T-helper 1 cell treated with Interleukin-12 subunit alpha and Interleukin-12 subunit beta and Interleukin-4 antibody, amounts not matched to agents 30 μg/mL and 1 μg/mL, for 36 hours (primary cell): ENCODE results near the gene RIPOR2.

ENCODE experiments used
- H3K27ac Mint-ChIP-seq: one replicate; pipeline ENCODE4 v1.8.0; 2021; ENCODE audit warnings: mild to moderate bottlenecking, mixed read lengths
- H3K27me3 Mint-ChIP-seq: one replicate; pipeline ENCODE4 v1.8.0; 2021; ENCODE audit warnings: low read depth, mixed read lengths
- H3K36me3 Mint-ChIP-seq: one replicate; pipeline ENCODE4 v1.8.0; 2021; ENCODE audit warnings: low read depth, mixed read lengths
- H3K4me1 Mint-ChIP-seq: one replicate; pipeline ENCODE4 v1.8.0; 2021; ENCODE audit warnings: low read depth, mixed read lengths
- H3K4me3 Mint-ChIP-seq: one replicate; pipeline ENCODE4 v1.8.0; 2021; ENCODE audit warnings: mild to moderate bottlenecking, moderate library complexity, mixed read lengths
- H3K9me3 Mint-ChIP-seq: one replicate; pipeline ENCODE4 v1.8.0; 2021; ENCODE audit warnings: mixed read lengths

Gene RIPOR2

GRCh38 chr6:24935366-24936152, at the start of gene RIPOR2:
Gene RIPOR2 (minus strand): TSS chr6:24935960. CDS start chr6:24935898, 62 bp downstream.
- Mint-ChIP-seq H3K27ac (peak within 1 kb of the TSS; percentile 92), H3K4me3 (peak within 1 kb of the TSS; percentile 100), H3K4me1 (peaks cover 60% of the 10 kb centered on the region), H3K36me3 (peaks cover 60% of the 10 kb centered on the region), H3K9me3 (no peaks in the 10 kb centered on the region), H3K27me3 (no peaks in the 10 kb centered on the region)

- Mint-ChIP-seq H3K9me3 (peaks cover 17% of the 10 kb centered on the region), H3K27me3 (no peaks in the 10 kb centered on the region), H3K36me3 (peaks cover 19% of the 10 kb centered on the region), H3K4me3 (no peak overlapping the region), H3K27ac (no peak overlapping the region), H3K4me1 (peaks cover 27% of the 10 kb centered on the region)
Observed at GRCh38 chr6:24985323-24985722, 49.6 kb upstream of the RIPOR2 start.

- H3K27me3 Mint-ChIP-seq: no peaks in the 10 kb centered on the region
- H3K27ac Mint-ChIP-seq: no peak overlapping the region
- peaks cover 17% of the 10 kb centered on the region for H3K36me3 Mint-ChIP-seq
- peaks cover 25% of the 10 kb centered on the region for H3K4me1 Mint-ChIP-seq
- peaks cover 10% of the 10 kb centered on the region for H3K9me3 Mint-ChIP-seq
- no peak overlapping the region for H3K4me3 Mint-ChIP-seq
Observed at GRCh38 chr6:24982231-24982630, 46.5 kb upstream of the RIPOR2 start.

GRCh38 chr6:24981386-24981760, 45.6 kb upstream of the RIPOR2 start:
- no peak overlapping the region for H3K27ac Mint-ChIP-seq
- no peaks in the 10 kb centered on the region for H3K27me3 Mint-ChIP-seq
- peaks cover 8% of the 10 kb centered on the region for H3K36me3 Mint-ChIP-seq
- H3K4me1 Mint-ChIP-seq: peaks cover 20% of the 10 kb centered on the region
- H3K4me3 Mint-ChIP-seq: no peak overlapping the region
- peaks cover 2% of the 10 kb centered on the region for H3K9me3 Mint-ChIP-seq

- Mint-ChIP-seq H3K27me3 (no peaks in the 10 kb centered on the region), H3K9me3 (no peaks in the 10 kb centered on the region), H3K4me3 (no peak overlapping the region), H3K36me3 (peaks cover 6% of the 10 kb centered on the region), H3K27ac (no peak overlapping the region), H3K4me1 (peaks cover 14% of the 10 kb centered on the region)
Observed at GRCh38 chr6:24980507-24981385, 45.0 kb upstream of the RIPOR2 start.

GRCh38 chr6:24979176-24979575, 43.4 kb upstream of the RIPOR2 start:
- no peak overlapping the region for H3K27ac Mint-ChIP-seq
- peaks cover 6% of the 10 kb centered on the region for H3K36me3 Mint-ChIP-seq
- H3K9me3 Mint-ChIP-seq: no peaks in the 10 kb centered on the region
- no peak overlapping the region for H3K4me3 Mint-ChIP-seq
- H3K4me1 Mint-ChIP-seq: peaks cover 25% of the 10 kb centered on the region
- H3K27me3 Mint-ChIP-seq: no peaks in the 10 kb centered on the region

GRCh38 chr6:24974182-24975171, 38.7 kb upstream of the RIPOR2 start:
- Mint-ChIP-seq H3K27ac (peak overlapping the region; percentile 90), H3K4me3 (peak overlapping the region; percentile 27), H3K9me3 (no peaks in the 10 kb centered on the region), H3K36me3 (peaks cover 14% of the 10 kb centered on the region), H3K27me3 (no peaks in the 10 kb centered on the region), H3K4me1 (peaks cover 27% of the 10 kb centered on the region)

- H3K4me1 Mint-ChIP-seq: peaks cover 32% of the 10 kb centered on the region
- H3K27ac Mint-ChIP-seq: peak overlapping the region; percentile 54
- H3K9me3 Mint-ChIP-seq: no peaks in the 10 kb centered on the region
- no peaks in the 10 kb centered on the region for H3K27me3 Mint-ChIP-seq
- peaks cover 11% of the 10 kb centered on the region for H3K36me3 Mint-ChIP-seq
- H3K4me3 Mint-ChIP-seq: no peak overlapping the region
Observed at GRCh38 chr6:24972311-24972958, 36.7 kb upstream of the RIPOR2 start.

- H3K4me3 Mint-ChIP-seq: no peak overlapping the region
- no peaks in the 10 kb centered on the region for H3K9me3 Mint-ChIP-seq
- H3K36me3 Mint-ChIP-seq: peaks cover 14% of the 10 kb centered on the region
- H3K4me1 Mint-ChIP-seq: peaks cover 34% of the 10 kb centered on the region
- no peak overlapping the region for H3K27ac Mint-ChIP-seq
- no peaks in the 10 kb centered on the region for H3K27me3 Mint-ChIP-seq
Observed at GRCh38 chr6:24971067-24971466, 35.3 kb upstream of the RIPOR2 start.

GRCh38 chr6:24969343-24969860, 33.6 kb upstream of the RIPOR2 start:
- Mint-ChIP-seq H3K4me1 (peaks cover 29% of the 10 kb centered on the region), H3K9me3 (no peaks in the 10 kb centered on the region), H3K4me3 (no peak overlapping the region), H3K36me3 (peaks cover 14% of the 10 kb centered on the region), H3K27me3 (no peaks in the 10 kb centered on the region), H3K27ac (no peak overlapping the region)

GRCh38 chr6:24968783-24969182, 33.0 kb upstream of the RIPOR2 start:
- no peak overlapping the region for H3K27ac Mint-ChIP-seq
- no peaks in the 10 kb centered on the region for H3K27me3 Mint-ChIP-seq
- peaks cover 14% of the 10 kb centered on the region for H3K36me3 Mint-ChIP-seq
- H3K9me3 Mint-ChIP-seq: no peaks in the 10 kb centered on the region
- H3K4me3 Mint-ChIP-seq: no peak overlapping the region
- H3K4me1 Mint-ChIP-seq: peaks cover 27% of the 10 kb centered on the region

GRCh38 chr6:24967211-24967610, 31.5 kb upstream of the RIPOR2 start:
- Mint-ChIP-seq H3K27ac (no peak overlapping the region), H3K4me1 (peaks cover 27% of the 10 kb centered on the region), H3K27me3 (no peaks in the 10 kb centered on the region), H3K4me3 (no peak overlapping the region), H3K9me3 (no peaks in the 10 kb centered on the region), H3K36me3 (peaks cover 12% of the 10 kb centered on the region)

GRCh38 chr6:24966381-24966780, 30.6 kb upstream of the RIPOR2 start:
- peaks cover 11% of the 10 kb centered on the region for H3K36me3 Mint-ChIP-seq
- H3K27ac Mint-ChIP-seq: no peak overlapping the region
- H3K9me3 Mint-ChIP-seq: no peaks in the 10 kb centered on the region
- H3K4me1 Mint-ChIP-seq: peaks cover 31% of the 10 kb centered on the region
- no peaks in the 10 kb centered on the region for H3K27me3 Mint-ChIP-seq
- H3K4me3 Mint-ChIP-seq: no peak overlapping the region
